ENCODE measurements around the gene LUZP2.

The LUZP2 gene

GRCh38 chr11:24708616-24709015, 211.8 kb downstream of the LUZP2 start:
- in situ Hi-C loops (cut with HindIII; ENCODE audit: low sequenced_read_pairs) = no loop called here

GRCh38 chr11:24709928-24710565, 213.2 kb downstream of the LUZP2 start:
- in situ Hi-C loops (cut with HindIII; ENCODE audit: low sequenced_read_pairs) = no loop called here

GRCh38 chr11:24714601-24715000, 217.7 kb downstream of the LUZP2 start:
- in situ Hi-C loops (cut with HindIII; ENCODE audit: low sequenced_read_pairs) = no loop called here

GRCh38 chr11:24716403-24716802, 219.6 kb downstream of the LUZP2 start:
- in situ Hi-C loops (cut with HindIII; ENCODE audit: low sequenced_read_pairs) = no loop called here

- in situ Hi-C loops (cut with HindIII; ENCODE audit: low sequenced_read_pairs) = no loop called here
Measured at GRCh38 chr11:24723231-24723630, 226.4 kb downstream of the LUZP2 start.

- in situ Hi-C loops (cut with HindIII; ENCODE audit: low sequenced_read_pairs) = no loop called here
Measured at GRCh38 chr11:24731554-24731953, 234.7 kb downstream of the LUZP2 start.

GRCh38 chr11:24734742-24735237, 237.9 kb downstream of the LUZP2 start:
- in situ Hi-C loops (cut with HindIII; ENCODE audit: low sequenced_read_pairs) = no loop called here

GRCh38 chr11:24738972-24739371, 242.1 kb downstream of the LUZP2 start:
- in situ Hi-C loops (cut with HindIII; ENCODE audit: low sequenced_read_pairs) = no loop called here

GRCh38 chr11:24739637-24740036, 242.8 kb downstream of the LUZP2 start:
- in situ Hi-C loops (cut with HindIII; ENCODE audit: low sequenced_read_pairs) = no loop called here

- in situ Hi-C loops (cut with HindIII; ENCODE audit: low sequenced_read_pairs) = no loop called here
Measured at GRCh38 chr11:24747275-24748251, 250.7 kb downstream of the LUZP2 start.

GRCh38 chr11:24748261-24748660, 251.4 kb downstream of the LUZP2 start:
- in situ Hi-C loops (cut with HindIII; ENCODE audit: low sequenced_read_pairs) = no loop called here

- in situ Hi-C loops (cut with HindIII; ENCODE audit: low sequenced_read_pairs) = no loop called here
Measured at GRCh38 chr11:24754406-24754805, 257.6 kb downstream of the LUZP2 start.

- in situ Hi-C loops (cut with HindIII; ENCODE audit: low sequenced_read_pairs) = no loop called here
Measured at GRCh38 chr11:24755260-24755839, 258.5 kb downstream of the LUZP2 start.

GRCh38 chr11:24759742-24760141, 262.9 kb downstream of the LUZP2 start:
- in situ Hi-C loops (cut with HindIII; ENCODE audit: low sequenced_read_pairs) = no loop called here

GRCh38 chr11:24760681-24761080, 263.8 kb downstream of the LUZP2 start:
- in situ Hi-C loops (cut with HindIII; ENCODE audit: low sequenced_read_pairs) = no loop called here

GRCh38 chr11:24762076-24762475, 265.2 kb downstream of the LUZP2 start:
- in situ Hi-C loops (cut with HindIII; ENCODE audit: low sequenced_read_pairs) = no loop called here

- in situ Hi-C loops (cut with HindIII; ENCODE audit: low sequenced_read_pairs) = no loop called here
Measured at GRCh38 chr11:24767411-24767810, 270.6 kb downstream of the LUZP2 start.

- in situ Hi-C loops (cut with HindIII; ENCODE audit: low sequenced_read_pairs) = no loop called here
Measured at GRCh38 chr11:24773322-24773721, 276.5 kb downstream of the LUZP2 start.

- in situ Hi-C loops (cut with HindIII; ENCODE audit: low sequenced_read_pairs) = no loop called here
Measured at GRCh38 chr11:24779791-24780190, 282.9 kb downstream of the LUZP2 start.

- in situ Hi-C loops (cut with HindIII; ENCODE audit: low sequenced_read_pairs) = no loop called here
Measured at GRCh38 chr11:24781288-24781687, 284.4 kb downstream of the LUZP2 start.

GRCh38 chr11:24793479-24793878, 296.6 kb downstream of the LUZP2 start:
- in situ Hi-C loops (cut with HindIII; ENCODE audit: low sequenced_read_pairs) = no loop called here

GRCh38 chr11:24794064-24794463, 297.2 kb downstream of the LUZP2 start:
- in situ Hi-C loops (cut with HindIII; ENCODE audit: low sequenced_read_pairs) = no loop called here

All from DLD1 (cell line).